Activated naive CD8-positive, alpha-beta T cell treated with anti-CD3 and anti-CD28 coated beads for 36 hours (primary cell): ENCODE results near the gene MTA1. TPM values are rescaled to one million over a fixed set of nuclear protein-coding genes. Genes with fewer than 3 reads are reported as not detected.

Source experiments
- DNase-seq: peaks from one replicate; pipeline ENCODE4 v3.0.0; 2021
- H3K27ac Mint-ChIP-seq: one replicate; pipeline ENCODE4 v1.8.0; 2022; ENCODE audit warnings: mild to moderate bottlenecking, moderate library complexity, mixed read lengths
- H3K27me3 Mint-ChIP-seq: one replicate; pipeline ENCODE4 v1.8.0; 2022; ENCODE audit warnings: mild to moderate bottlenecking, mixed read lengths
- H3K36me3 Mint-ChIP-seq: one replicate; pipeline ENCODE4 v1.8.0; 2021; ENCODE audit warnings: mild to moderate bottlenecking, mixed read lengths
- H3K4me1 Mint-ChIP-seq: one replicate; pipeline ENCODE4 v1.8.0; 2021; ENCODE audit warnings: mixed read lengths
- H3K4me3 Mint-ChIP-seq: one replicate; pipeline ENCODE4 v1.8.0; 2022; ENCODE audit warnings: mild to moderate bottlenecking, moderate library complexity, mixed read lengths
- H3K9me3 Mint-ChIP-seq: one replicate; pipeline ENCODE4 v1.8.0; 2022; ENCODE audit warnings: mixed read lengths
- total RNA-seq, 2 experiments: library from RNA; stranded (reverse); gene quantifications; one replicate each; pipeline ENCODE4 v1.2.3, GENCODE V29; 2021

Gene MTA1
- total RNA-seq, 2 experiments from 2014 or later, result 148 to 149 TPM

- no peak for DNase-seq
- Mint-ChIP-seq H3K9me3 (no peaks in the 10 kb centered on the region), H3K27ac (peak overlapping the region; percentile 80), H3K4me3 (peak overlapping the region; percentile 74), H3K36me3 (no peaks in the 10 kb centered on the region), H3K4me1 (peaks cover 27% of the 10 kb centered on the region), H3K27me3 (peaks cover 3% of the 10 kb centered on the region)
Observed at GRCh38 chr14:105490267-105490571, 70.6 kb downstream of the MTA1 start.

GRCh38 chr14:105490572-105491365, 71.1 kb downstream of the MTA1 start, which contains the start of gene TEDC1:
TSS of gene TEDC1 (plus strand) at chr14:105491246. CDS start at chr14:105491376, 130 bp downstream.
- H3K27me3 Mint-ChIP-seq, result peaks cover 3% of the 10 kb centered on the region
- DNase-seq, result peak; percentile 100
- no peaks in the 10 kb centered on the region for H3K36me3 Mint-ChIP-seq
- H3K4me1 Mint-ChIP-seq, result peaks cover 23% of the 10 kb centered on the region
- peak within 1 kb of the TSS; percentile 79 for H3K4me3 Mint-ChIP-seq
- no peaks in the 10 kb centered on the region for H3K9me3 Mint-ChIP-seq
- H3K27ac Mint-ChIP-seq, result peak within 1 kb of the TSS; percentile 90

DNA sequence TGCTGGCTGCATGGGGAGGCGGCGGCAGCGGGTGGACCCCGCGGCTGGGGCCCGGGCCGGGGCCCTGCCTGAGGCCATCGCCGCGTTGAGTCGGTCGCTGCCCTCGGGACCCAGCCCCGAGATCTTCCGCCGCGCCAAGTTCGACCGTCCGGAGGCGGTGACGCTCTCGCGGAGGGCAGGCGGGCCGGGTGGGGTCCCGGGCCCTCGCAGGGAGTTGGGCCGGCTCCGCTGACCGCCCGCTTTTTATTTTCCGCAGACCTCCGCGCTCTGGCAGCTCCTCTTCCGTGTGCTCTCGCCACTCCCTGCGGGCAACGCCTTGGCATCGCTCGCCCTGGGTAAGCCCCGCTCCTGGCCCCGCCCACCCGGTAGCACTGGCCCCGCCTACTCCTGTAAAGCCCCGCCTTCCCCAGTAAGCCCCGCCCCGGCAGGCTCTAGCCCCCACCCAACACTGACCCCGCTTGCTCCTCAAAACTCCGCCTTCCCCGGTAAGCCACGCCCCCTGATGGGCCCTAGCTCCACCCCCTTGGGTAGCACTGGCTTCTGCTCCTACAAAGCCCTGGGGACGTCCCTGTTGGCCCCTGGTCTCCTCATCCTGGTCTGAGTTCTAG, 71.8 kb downstream of the MTA1 start:
- Mint-ChIP-seq H3K27ac (peak overlapping the region; percentile 90), H3K4me1 (peaks cover 19% of the 10 kb centered on the region), H3K9me3 (no peaks in the 10 kb centered on the region), H3K36me3 (no peaks in the 10 kb centered on the region), H3K4me3 (peak overlapping the region; percentile 79), H3K27me3 (peaks cover 3% of the 10 kb centered on the region)
- DNase-seq, result peak; percentile 88

- Mint-ChIP-seq H3K36me3 (no peaks in the 10 kb centered on the region), H3K27me3 (no peaks in the 10 kb centered on the region), H3K4me3 (peak overlapping the region; percentile 79), H3K9me3 (no peaks in the 10 kb centered on the region), H3K4me1 (peaks cover 19% of the 10 kb centered on the region), H3K27ac (no peak overlapping the region)
- DNase-seq, result no peak
Observed at GRCh38 chr14:105492031-105492970, 72.7 kb downstream of the MTA1 start.

GRCh38 chr14:105492971-105493871, 73.6 kb downstream of the MTA1 start:
- Mint-ChIP-seq H3K9me3 (no peaks in the 10 kb centered on the region), H3K4me3 (no peak overlapping the region), H3K4me1 (peaks cover 16% of the 10 kb centered on the region), H3K36me3 (no peaks in the 10 kb centered on the region), H3K27me3 (no peaks in the 10 kb centered on the region), H3K27ac (no peak overlapping the region)
- no peak for DNase-seq

GRCh38 chr14:105493921-105494605, 74.4 kb downstream of the MTA1 start:
- no peak overlapping the region for H3K4me3 Mint-ChIP-seq
- no peaks in the 10 kb centered on the region for H3K36me3 Mint-ChIP-seq
- no peaks in the 10 kb centered on the region for H3K9me3 Mint-ChIP-seq
- no peak overlapping the region for H3K27ac Mint-ChIP-seq
- no peak for DNase-seq
- H3K27me3 Mint-ChIP-seq, result no peaks in the 10 kb centered on the region
- peaks cover 11% of the 10 kb centered on the region for H3K4me1 Mint-ChIP-seq

DNA sequence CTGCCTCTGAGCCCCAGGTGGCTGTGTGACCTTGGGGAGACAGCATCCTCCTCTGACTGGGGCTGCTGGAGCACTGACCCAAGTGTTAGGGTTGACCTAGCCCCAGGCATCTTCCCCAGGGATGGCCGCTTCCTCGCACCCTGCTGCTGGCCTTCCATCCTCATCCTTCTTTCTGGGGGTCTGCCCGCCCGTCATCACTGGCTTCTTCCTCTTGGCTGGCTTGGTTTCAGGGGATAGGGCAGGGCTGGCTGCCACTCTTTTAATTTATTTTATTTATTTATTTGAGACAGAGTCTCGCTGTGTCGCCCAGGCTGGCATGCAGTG, 74.9 kb downstream of the MTA1 start:
- Mint-ChIP-seq H3K9me3 (no peaks in the 10 kb centered on the region), H3K4me3 (no peak overlapping the region), H3K27me3 (no peaks in the 10 kb centered on the region), H3K4me1 (peaks cover 6% of the 10 kb centered on the region), H3K36me3 (no peaks in the 10 kb centered on the region), H3K27ac (no peak overlapping the region)
- DNase-seq, result no peak

- no peak overlapping the region for H3K4me3 Mint-ChIP-seq
- H3K9me3 Mint-ChIP-seq, result no peaks in the 10 kb centered on the region
- DNase-seq, result no peak
- no peaks in the 10 kb centered on the region for H3K27me3 Mint-ChIP-seq
- no peak overlapping the region for H3K27ac Mint-ChIP-seq
- peaks cover 5% of the 10 kb centered on the region for H3K4me1 Mint-ChIP-seq
- H3K36me3 Mint-ChIP-seq, result no peaks in the 10 kb centered on the region
Observed at GRCh38 chr14:105495101-105495989, 75.7 kb downstream of the MTA1 start.

GRCh38 chr14:105495990-105496830, 76.6 kb downstream of the MTA1 start:
- peaks cover 5% of the 10 kb centered on the region for H3K4me1 Mint-ChIP-seq
- no peak for DNase-seq
- H3K27me3 Mint-ChIP-seq, result no peaks in the 10 kb centered on the region
- no peaks in the 10 kb centered on the region for H3K36me3 Mint-ChIP-seq
- H3K4me3 Mint-ChIP-seq, result no peak overlapping the region
- H3K27ac Mint-ChIP-seq, result no peak overlapping the region
- no peaks in the 10 kb centered on the region for H3K9me3 Mint-ChIP-seq

DNA sequence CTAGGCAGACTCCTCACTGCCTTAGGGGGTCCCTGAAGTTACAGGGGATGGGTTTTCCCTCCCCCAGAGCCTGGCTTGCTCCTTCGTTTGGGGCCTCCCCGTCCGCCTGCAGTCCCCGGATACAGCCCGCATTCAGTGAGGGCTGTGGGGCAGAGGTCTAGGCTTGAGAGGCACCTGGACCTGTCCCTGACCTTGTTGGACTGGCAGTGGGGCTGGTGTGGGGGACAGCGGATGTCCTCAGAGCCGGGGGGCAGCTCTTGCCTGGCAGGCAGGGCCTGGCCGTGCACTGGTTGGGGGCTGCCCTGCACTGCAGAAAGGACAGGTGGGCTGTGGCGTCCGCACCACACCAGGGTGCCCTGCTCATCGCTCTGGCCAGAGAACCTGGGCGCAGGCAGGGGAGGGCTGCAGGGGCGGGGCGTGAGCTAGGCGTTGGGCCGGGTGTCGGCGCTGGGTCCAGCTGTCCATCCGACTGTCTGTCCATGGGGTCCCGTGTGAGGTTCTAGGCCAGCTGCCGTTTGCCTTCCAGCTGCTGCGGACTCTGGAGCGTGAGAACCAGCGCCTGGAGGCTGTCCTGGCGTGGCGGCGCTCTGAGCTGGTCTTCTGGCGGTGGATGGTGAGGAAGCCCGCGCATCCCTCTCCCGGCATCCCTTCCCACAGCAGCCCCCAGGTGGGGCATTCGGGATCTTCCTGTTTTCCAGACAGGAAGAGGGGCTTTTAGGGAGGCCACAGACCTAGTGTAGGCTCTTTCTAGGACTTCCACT, 77.4 kb downstream of the MTA1 start:
- H3K27me3 Mint-ChIP-seq, result no peaks in the 10 kb centered on the region
- H3K4me3 Mint-ChIP-seq, result no peak overlapping the region
- no peak for DNase-seq
- H3K36me3 Mint-ChIP-seq, result no peaks in the 10 kb centered on the region
- no peaks in the 10 kb centered on the region for H3K9me3 Mint-ChIP-seq
- peaks cover 1% of the 10 kb centered on the region for H3K4me1 Mint-ChIP-seq
- no peak overlapping the region for H3K27ac Mint-ChIP-seq

GRCh38 chr14:105497671-105498429, 78.2 kb downstream of the MTA1 start:
- Mint-ChIP-seq H3K9me3 (no peaks in the 10 kb centered on the region), H3K4me3 (no peak overlapping the region), H3K36me3 (no peaks in the 10 kb centered on the region), H3K4me1 (no peaks in the 10 kb centered on the region), H3K27me3 (no peaks in the 10 kb centered on the region), H3K27ac (no peak overlapping the region)
- DNase-seq, result no peak
